SK-MEL-5 (cell line): ENCODE data around the gene GAS2. TPM values are rescaled to one million over a fixed set of nuclear protein-coding genes. Genes with fewer than 3 reads are reported as not detected.

Experiments used
- small RNA-seq, 2 experiments: library from RNA; depleted of rRNA; stranded (forward); fragments of <200 nt; gene quantifications; one replicate each; pipeline ENCODE3, GENCODE V24; 2014
- total RNA-seq: library from RNA; depleted of rRNA; stranded (reverse); fragments of >200 nt; shearing (Covaris generic); gene quantifications from 2 replicates; pipeline ENCODE4 v1.2.3, GENCODE V29; 2014; rRNA removed

The GAS2 gene
- total RNA-seq, 1 experiment from 2014 or later: 8.5 TPM

Small RNAs within 50 kb of the gene (small RNA-seq; reads per million reads assigned to genes)
- gene RNA5SP338: 0 to 1.8 reads per million in 2 experiments

Other genes with a start within 250 kb of the GAS2 start
- gene FANCF, start 40.8 kb upstream of the GAS2 start, total RNA-seq: 20.7 and 23.5 TPM in 2 replicates
- gene SVIP, start 163.2 kb downstream of the GAS2 start, total RNA-seq: 34.8 and 37.3 TPM in 2 replicates
- gene CCDC179, start 193.9 kb downstream of the GAS2 start, total RNA-seq: not detected in 2 replicates